Calu3 (cell line): Measurements from ENCODE around the gene FAM98C. TPM values are rescaled to one million over a fixed set of nuclear protein-coding genes. Genes with fewer than 3 reads are reported as not detected.

ENCODE experiments used
- BruUV-seq: library from RNA; stranded (reverse); fragments of 400-500 nt; replicated peaks from 2 replicates; lab custom pipeline; 2021; lab: Mats Ljungman, UMichigan
- CTCF ChIA-PET: fragments of 300-600 bp; sonication (Branson Sonifier 250); formaldehyde crosslinking; loops from one replicate; lab custom pipeline; 2022; ENCODE audit warnings: antibody characterized with exemption; lab: Charles Lee
- DNase-seq: peaks from one replicate; pipeline ENCODE4 v3.0.0; 2022
- H3K27ac Mint-ChIP-seq: one replicate; pipeline ENCODE4 v1.8.0; 2022; ENCODE audit warnings: mixed read lengths; ENCODE audit not compliant: unreplicated experiment
- H3K27me3 Mint-ChIP-seq: one replicate; pipeline ENCODE4 v1.8.0; 2022; ENCODE audit warnings: mixed read lengths; ENCODE audit not compliant: unreplicated experiment
- H3K36me3 Mint-ChIP-seq: one replicate; pipeline ENCODE4 v1.8.0; 2022; ENCODE audit warnings: mild to moderate bottlenecking, moderate library complexity, mixed read lengths; ENCODE audit not compliant: insufficient read depth, unreplicated experiment
- H3K4me1 Mint-ChIP-seq: one replicate; pipeline ENCODE4 v1.8.0; 2022; ENCODE audit warnings: mild to moderate bottlenecking, low read depth, mixed read lengths; ENCODE audit not compliant: unreplicated experiment
- H3K4me3 Mint-ChIP-seq: one replicate; pipeline ENCODE4 v1.8.0; 2022; ENCODE audit warnings: mild to moderate bottlenecking, low read depth, moderate library complexity, mixed read lengths; ENCODE audit not compliant: unreplicated experiment
- H3K9me3 Mint-ChIP-seq: one replicate; pipeline ENCODE4 v1.8.0; 2022; ENCODE audit warnings: low read depth, mixed read lengths; ENCODE audit not compliant: unreplicated experiment
- intact Hi-C: fragments of 100-400 bp; cut with micrococcal nuclease; formaldehyde crosslinking; loops from one replicate; pipeline ENCODE4 v1.10.0; 2022; ENCODE audit not compliant: unreplicated experiment
- total RNA-seq: library from RNA; stranded (reverse); gene quantifications from 2 replicates; pipeline ENCODE4 v1.2.3, GENCODE V29; 2022
- TF ChIP-seq, protein P1 (sequence below): fragments of 200-600 bp; IDR thresholded peaks from one replicate; pipeline ENCODE4 v1.8.0; 2022; ENCODE audit warnings: antibody characterized with exemption; ENCODE audit not compliant: unreplicated experiment

Gene FAM98C
- total RNA-seq, 1 experiment from 2014 or later, result 31.4 TPM

GRCh38 chr19:38457202-38457601, 54.3 kb downstream of the FAM98C start:
- Mint-ChIP-seq H3K4me3 (no peak overlapping the region), H3K27ac (no peak overlapping the region), H3K4me1 (no peaks in the 10 kb centered on the region), H3K27me3 (peaks cover 56% of the 10 kb centered on the region), H3K36me3 (no peaks in the 10 kb centered on the region), H3K9me3 (no peaks in the 10 kb centered on the region)
- BruUV-seq, result no TSS peak
- CTCF ChIA-PET, result no interaction called here
- TF ChIP-seq, protein P1, sequence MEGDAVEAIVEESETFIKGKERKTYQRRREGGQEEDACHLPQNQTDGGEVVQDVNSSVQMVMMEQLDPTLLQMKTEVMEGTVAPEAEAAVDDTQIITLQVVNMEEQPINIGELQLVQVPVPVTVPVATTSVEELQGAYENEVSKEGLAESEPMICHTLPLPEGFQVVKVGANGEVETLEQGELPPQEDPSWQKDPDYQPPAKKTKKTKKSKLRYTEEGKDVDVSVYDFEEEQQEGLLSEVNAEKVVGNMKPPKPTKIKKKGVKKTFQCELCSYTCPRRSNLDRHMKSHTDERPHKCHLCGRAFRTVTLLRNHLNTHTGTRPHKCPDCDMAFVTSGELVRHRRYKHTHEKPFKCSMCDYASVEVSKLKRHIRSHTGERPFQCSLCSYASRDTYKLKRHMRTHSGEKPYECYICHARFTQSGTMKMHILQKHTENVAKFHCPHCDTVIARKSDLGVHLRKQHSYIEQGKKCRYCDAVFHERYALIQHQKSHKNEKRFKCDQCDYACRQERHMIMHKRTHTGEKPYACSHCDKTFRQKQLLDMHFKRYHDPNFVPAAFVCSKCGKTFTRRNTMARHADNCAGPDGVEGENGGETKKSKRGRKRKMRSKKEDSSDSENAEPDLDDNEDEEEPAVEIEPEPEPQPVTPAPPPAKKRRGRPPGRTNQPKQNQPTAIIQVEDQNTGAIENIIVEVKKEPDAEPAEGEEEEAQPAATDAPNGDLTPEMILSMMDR, result no peak
- DNase-seq, result no peak
- intact Hi-C loops, result no loop called here

GRCh38 chr19:38457690-38458405, 55.0 kb downstream of the FAM98C start:
- Mint-ChIP-seq H3K4me3 (no peak overlapping the region), H3K27me3 (peaks cover 56% of the 10 kb centered on the region), H3K27ac (no peak overlapping the region), H3K4me1 (no peaks in the 10 kb centered on the region), H3K9me3 (no peaks in the 10 kb centered on the region), H3K36me3 (no peaks in the 10 kb centered on the region)
- no peak for DNase-seq
- TF ChIP-seq, protein P1, result no peak
- BruUV-seq, result no TSS peak
- CTCF ChIA-PET, result no interaction called here
- intact Hi-C loops, result no loop called here

Other genes starting within 250 kb of the FAM98C start
- gene DPF1, start 178.9 kb upstream of the FAM98C start, total RNA-seq, result 1.0 and 1.5 TPM in 2 replicates
- 0.88 and 2.4 TPM in 2 replicates for gene PPP1R14A, start 146.7 kb upstream of the FAM98C start, total RNA-seq
- 1,023 and 1,082 TPM in 2 replicates for gene SPINT2, start 138.5 kb upstream of the FAM98C start, total RNA-seq
- 189 and 234 TPM in 2 replicates for gene C19orf33, start 98.8 kb upstream of the FAM98C start, total RNA-seq
- 45.0 and 45.4 TPM in 2 replicates for gene YIF1B, start 87.1 kb upstream of the FAM98C start, total RNA-seq
- 3.6 and 4.2 TPM in 2 replicates for gene KCNK6, start 83.2 kb upstream of the FAM98C start, total RNA-seq
- 9.7 and 11.9 TPM in 2 replicates for gene CATSPERG, start 67.3 kb upstream of the FAM98C start, total RNA-seq
- gene PSMD8, start 28.5 kb upstream of the FAM98C start, total RNA-seq, result 226 and 233 TPM in 2 replicates
- 0.40 and 0.64 TPM in 2 replicates for gene GGN, start 15.1 kb upstream of the FAM98C start, total RNA-seq
- 3.4 and 5.4 TPM in 2 replicates for gene SPRED3, start 14.4 kb upstream of the FAM98C start, total RNA-seq
- gene RASGRP4, start 23.1 kb downstream of the FAM98C start, total RNA-seq, result not detected in 2 replicates
- 1.4 and 1.5 TPM in 2 replicates for gene RYR1, start 30.6 kb downstream of the FAM98C start, total RNA-seq
- gene MAP4K1, start 214.9 kb downstream of the FAM98C start, total RNA-seq, result 1.2 TPM in 1 of 2 replicates, not detected in the other
- 334 and 338 TPM in 2 replicates for gene EIF3K, start 216.1 kb downstream of the FAM98C start, total RNA-seq
- 1,462 and 1,577 TPM in 2 replicates for gene ACTN4, start 244.6 kb downstream of the FAM98C start, total RNA-seq